Neural progenitor cell (in vitro differentiated cells): ENCODE measurements around the gene PPP2R2C.

Experiments used
- CTCF ChIP-seq: fragments of 200-600 bp; sonication (generic); IDR thresholded peaks from 2 replicates; pipeline ENCODE4 v1.5.1; 2017; ENCODE audit warnings: antibody characterized with exemption, mild to moderate bottlenecking
- EZH2 ChIP-seq: fragments of 200-600 bp; sonication (generic); IDR thresholded peaks from 2 replicates; pipeline ENCODE4 v1.6.1; 2017; ENCODE audit warnings: antibody characterized with exemption, mild to moderate bottlenecking, moderate library complexity
- EZH2phosphoT487 ChIP-seq: fragments of 200-600 bp; sonication (generic); IDR thresholded peaks from 2 replicates; pipeline ENCODE4 v1.6.1; 2017; ENCODE audit warnings: antibody characterized with exemption

- no peak for TF ChIP-seq CTCF
- no peak for TF ChIP-seq EZH2
- no peak for TF ChIP-seq EZH2phosphoT487
Measured at GRCh38 chr4:6341696-6342095, 130.7 kb downstream of the PPP2R2C start.
